ENCODE results near the gene ATG9B.

DNA sequence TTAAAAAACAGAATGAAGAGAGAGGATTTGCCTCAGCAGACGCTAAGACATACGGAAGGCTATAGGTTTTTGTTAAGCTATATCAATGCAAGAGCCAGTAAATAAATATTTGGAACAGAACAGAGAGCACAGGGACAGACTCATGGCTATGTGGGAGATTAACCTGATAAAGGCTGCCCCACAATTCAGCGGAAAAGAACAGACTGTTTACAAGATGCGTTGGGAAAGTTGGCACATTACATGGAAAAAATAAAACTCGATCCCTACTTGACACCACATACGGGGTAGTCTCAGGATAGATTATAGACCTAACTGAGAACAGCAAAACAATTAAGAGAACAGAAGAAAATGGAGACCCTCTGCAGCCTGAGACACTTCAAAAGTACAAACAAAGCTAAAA is 56.9 kb downstream of the ATG9B start:
- TF ChIP-seq, protein P1, sequence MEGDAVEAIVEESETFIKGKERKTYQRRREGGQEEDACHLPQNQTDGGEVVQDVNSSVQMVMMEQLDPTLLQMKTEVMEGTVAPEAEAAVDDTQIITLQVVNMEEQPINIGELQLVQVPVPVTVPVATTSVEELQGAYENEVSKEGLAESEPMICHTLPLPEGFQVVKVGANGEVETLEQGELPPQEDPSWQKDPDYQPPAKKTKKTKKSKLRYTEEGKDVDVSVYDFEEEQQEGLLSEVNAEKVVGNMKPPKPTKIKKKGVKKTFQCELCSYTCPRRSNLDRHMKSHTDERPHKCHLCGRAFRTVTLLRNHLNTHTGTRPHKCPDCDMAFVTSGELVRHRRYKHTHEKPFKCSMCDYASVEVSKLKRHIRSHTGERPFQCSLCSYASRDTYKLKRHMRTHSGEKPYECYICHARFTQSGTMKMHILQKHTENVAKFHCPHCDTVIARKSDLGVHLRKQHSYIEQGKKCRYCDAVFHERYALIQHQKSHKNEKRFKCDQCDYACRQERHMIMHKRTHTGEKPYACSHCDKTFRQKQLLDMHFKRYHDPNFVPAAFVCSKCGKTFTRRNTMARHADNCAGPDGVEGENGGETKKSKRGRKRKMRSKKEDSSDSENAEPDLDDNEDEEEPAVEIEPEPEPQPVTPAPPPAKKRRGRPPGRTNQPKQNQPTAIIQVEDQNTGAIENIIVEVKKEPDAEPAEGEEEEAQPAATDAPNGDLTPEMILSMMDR (conservative IDR thresholded peaks at IDR 0.05; ENCODE audit: low read length): no peak
- no peak for TF ChIP-seq EZH2phosphoT487 (IDR thresholded peaks at IDR 0.05; ENCODE audit: borderline replicate concordance)
